HCT116 (cell line): ENCODE measurements around the gene THRAP3. TPM values are rescaled to one million over a fixed set of nuclear protein-coding genes. Genes with fewer than 3 reads are reported as not detected.

Source experiments
- ATAC-seq: fragments of 200-7000 bp; cut with Tn5 transposase; 2 replicates; pipeline ENCODE4 v1.9.1; 2020; ENCODE audit warnings: mild to moderate bottlenecking, moderate library complexity
- BruUV-seq: library from RNA; stranded (reverse); fragments of 400-500 nt; replicated peaks from 2 replicates; lab custom pipeline; 2021; lab: Mats Ljungman, UMichigan
- CTCF ChIA-PET: fragments of 300-600 bp; sonication (Branson Sonifier 250); formaldehyde crosslinking; loops from one replicate; lab custom pipeline; 2021; ENCODE audit warnings: antibody characterized with exemption; lab: Charles Lee
- POLR2A ChIA-PET: fragments of 300-600, 350-600 bp; sonication (Branson Sonifier 250); formaldehyde crosslinking; loops from one replicate; lab custom pipeline; 2021; ENCODE audit warnings: antibody characterized with exemption; lab: Charles Lee
- RAD21 ChIA-PET, 2 experiments: fragments of 300-600 bp; sonication (Branson Sonifier 250); formaldehyde crosslinking; loops; one replicate each; lab custom pipeline; 2023; ENCODE audit warnings: low total read pairs in 2 of 2; ENCODE audit not compliant: uncharacterized antibody in 2 of 2, unreplicated experiment in 2 of 2, low non-redundant PET in 1 of 2; lab: Charles Lee
- DNase-seq: peaks from one replicate; pipeline ENCODE4 v3.0.0-alpha.2; 2010; ENCODE audit warnings: low read depth, low spot score
- H2AFZ ChIP-seq: fragments of 200-600 bp; shearing (Covaris generic), sonication (generic); 2 replicates; pipeline ENCODE4 v1.6.1; 2017; ENCODE audit warnings: low read depth, mixed run types, mixed read lengths, antibody characterized with exemption, low read length; ENCODE audit not compliant: poor library complexity, severe bottlenecking
- H3K27ac ChIP-seq: 2 replicates; pipeline ENCODE4 v1.5.1; 2012; ENCODE audit warnings: low read depth, low read length
- H3K27me3 ChIP-seq: fragments of 200-600 bp; sonication (generic); 2 replicates; pipeline ENCODE4 v1.6.1; 2016; ENCODE audit warnings: mixed run types, low read length, mixed read lengths; ENCODE audit not compliant: insufficient read depth
- H3K36me3 ChIP-seq, 2 experiments: fragments of 200-500 bp in 1 of 2; fragments of 200-600 bp in 1 of 2; sonication (Bioruptor generic) in 1 of 2; sonication (generic) in 1 of 2; 2 replicates each; pipeline versions ENCODE4 v1.5.1 to v1.6.1; 2014 to 2016; ENCODE audit warnings: low read length in 2 of 2, inconsistent platforms in 1 of 2, mixed read lengths in 1 of 2, mixed run types in 1 of 2; ENCODE audit not compliant: insufficient read depth in 2 of 2, control insufficient read depth in 1 of 2
- H3K4me1 ChIP-seq, 2 experiments: fragments of 200-600 bp in 1 of 2; sonication (generic) in 1 of 2; 2 replicates each; pipeline versions ENCODE4 v1.5.1 to v1.6.1; 2012 to 2017; ENCODE audit warnings: low read length in 2 of 2, inconsistent platforms in 1 of 2, mild to moderate bottlenecking in 1 of 2, mixed read lengths in 1 of 2, mixed run types in 1 of 2, moderate library complexity in 1 of 2; ENCODE audit not compliant: insufficient read depth in 2 of 2, control insufficient read depth in 1 of 2
- H3K4me2 ChIP-seq: fragments of 200-600 bp; sonication (generic); 2 replicates; pipeline ENCODE4 v1.6.1; 2017; ENCODE audit warnings: mixed run types, low read length, mixed read lengths
- H3K4me3 ChIP-seq, 2 experiments: fragments of 200-600 bp in 1 of 2; sonication (generic) in 1 of 2; replicated peaks in 1 of 2; 2 replicates each; pipeline ENCODE4 v1.5.1; 2011 to 2016; ENCODE audit warnings: low read length in 2 of 2, control low read depth in 1 of 2, low read depth in 1 of 2, mild to moderate bottlenecking in 1 of 2, mixed read lengths in 1 of 2, mixed run types in 1 of 2
- H3K79me2 ChIP-seq: fragments of 200-600 bp; sonication (generic); 2 replicates; pipeline ENCODE4 v1.6.1; 2017; ENCODE audit warnings: mild to moderate bottlenecking, mixed run types, low read length, moderate library complexity, mixed read lengths; ENCODE audit not compliant: insufficient read depth
- H3K9ac ChIP-seq: fragments of 200-600 bp; sonication (generic); 2 replicates; pipeline ENCODE4 v1.6.1; 2016; ENCODE audit warnings: low read length, mixed read lengths
- H3K9me2 ChIP-seq: fragments of 200-600 bp; sonication (generic), shearing (Covaris generic); 2 replicates; pipeline ENCODE4 v1.6.1; 2017; ENCODE audit warnings: mixed run types, mild to moderate bottlenecking, moderate library complexity; ENCODE audit not compliant: insufficient read depth
- H3K9me3 ChIP-seq, 2 experiments: fragments of 200-500 bp in 1 of 2; fragments of 200-600 bp in 1 of 2; sonication (Bioruptor generic) in 1 of 2; sonication (generic) in 1 of 2; 2 replicates each; pipeline ENCODE4 v1.6.1; 2014 to 2017; ENCODE audit warnings: low read length in 2 of 2, mixed read lengths in 2 of 2, inconsistent platforms in 1 of 2, low read depth in 1 of 2, mild to moderate bottlenecking in 1 of 2, mixed run types in 1 of 2, moderate library complexity in 1 of 2; ENCODE audit not compliant: control insufficient read depth in 1 of 2, insufficient read depth in 1 of 2
- H4K20me1 ChIP-seq: fragments of 200-600 bp; sonication (generic), shearing (Covaris generic); 2 replicates; pipeline ENCODE4 v1.6.1; 2017; ENCODE audit warnings: mixed run types, mild to moderate bottlenecking, moderate library complexity; ENCODE audit not compliant: insufficient read depth
- ATF3 ChIP-seq: IDR thresholded peaks from 2 replicates; pipeline ENCODE4 v1.6.1; 2012
- CEBPB ChIP-seq: IDR thresholded peaks from 2 replicates; pipeline ENCODE4 v1.6.1; 2012; ENCODE audit warnings: low read depth
- CTCF ChIP-seq, 3 experiments: fragments of 200-600 bp in 1 of 3; sonication (generic) in 1 of 3; IDR thresholded peaks in 2 of 3; conservative IDR thresholded peaks in 1 of 3; 2 replicates each; pipeline ENCODE4 v1.5.1; 2012 to 2017; ENCODE audit warnings: low read depth in 2 of 3, low read length in 2 of 3, antibody characterized with exemption in 1 of 3, borderline replicate concordance in 1 of 3, control low read depth in 1 of 3, mild to moderate bottlenecking in 1 of 3, mixed read lengths in 1 of 3, mixed run types in 1 of 3, moderate library complexity in 1 of 3; ENCODE audit not compliant: insufficient read depth in 1 of 3
- ELF1 ChIP-seq: IDR thresholded peaks from 2 replicates; pipeline ENCODE4 v1.6.1; 2012; ENCODE audit warnings: low read depth, borderline replicate concordance
- EZH2 ChIP-seq: fragments of 200-600 bp; sonication (generic); IDR thresholded peaks from 2 replicates; pipeline ENCODE4 v1.6.1; 2017; ENCODE audit warnings: antibody characterized with exemption, mixed run types
- EZH2phosphoT487 ChIP-seq: fragments of 200-600 bp; IDR thresholded peaks from 2 replicates; pipeline ENCODE4 v1.6.1; 2018; ENCODE audit warnings: antibody characterized with exemption, borderline replicate concordance
- JUND ChIP-seq: IDR thresholded peaks from 2 replicates; pipeline ENCODE4 v1.6.1; 2012
- MAX ChIP-seq: IDR thresholded peaks from 2 replicates; pipeline ENCODE4 v1.6.1; 2012
- POLR2AphosphoS5 ChIP-seq: IDR thresholded peaks from 2 replicates; pipeline ENCODE4 v1.6.1; 2011; ENCODE audit warnings: mild to moderate bottlenecking, low read depth, low read length, moderate library complexity
- RAD21 ChIP-seq: IDR thresholded peaks from 2 replicates; pipeline ENCODE4 v1.6.1; 2012; ENCODE audit warnings: low read depth, mild to moderate bottlenecking
- REST ChIP-seq: IDR thresholded peaks from 2 replicates; pipeline ENCODE4 v1.6.1; 2012; ENCODE audit warnings: low read depth
- SIN3A ChIP-seq: IDR thresholded peaks from 2 replicates; pipeline ENCODE4 v1.6.1; 2012; ENCODE audit warnings: low read depth
- SP1 ChIP-seq: IDR thresholded peaks from 2 replicates; pipeline ENCODE4 v1.6.1; 2012; ENCODE audit warnings: low read depth
- TCF7L2 ChIP-seq: IDR thresholded peaks from 2 replicates; pipeline ENCODE4 v1.7.0; 2011; ENCODE audit warnings: borderline replicate concordance, inconsistent platforms; ENCODE audit not compliant: insufficient read depth, insufficient read length; ENCODE audit errors: extremely low read depth
- ZFX ChIP-seq: fragments of 450-650 bp; IDR thresholded peaks from 2 replicates; pipeline ENCODE4 v1.6.1; 2017
- ZNF274 ChIP-seq: fragments of 200-500 bp; sonication (Bioruptor generic); IDR thresholded peaks from 2 replicates; pipeline ENCODE4 v1.6.1; 2014; ENCODE audit warnings: mild to moderate bottlenecking, low read depth, low read length, inconsistent platforms
- intact Hi-C: fragments of 100-400 bp; cut with micrococcal nuclease; formaldehyde crosslinking; loops from 2 replicates; pipeline ENCODE4 v1.10.0; 2022
- total RNA-seq: library from RNA; stranded (reverse); gene quantifications from one replicate; pipeline ENCODE4 v1.2.1, GENCODE V29; 2021; ENCODE audit not compliant: unreplicated experiment

THRAP3 gene
- total RNA-seq, 1 experiment from 2014 or later = 144 TPM

GRCh38 chr1:36179220-36179600 is 45.0 kb upstream of the THRAP3 start:
- Histone ChIP-seq H3K27me3 (no peaks in the 10 kb centered on the region), H3K4me1 (peaks cover 0 to 9% of the 10 kb centered on the region in 2 experiments; a peak in 2 of 4 replicates), H3K9me2 (no peaks in the 10 kb centered on the region), H2AFZ (no peak overlapping the region), H3K9me3 (no peaks in the 10 kb centered on the region), H3K9ac (no peak overlapping the region), H3K4me3 (no peak overlapping the region), H4K20me1 (no peaks in the 10 kb centered on the region), H3K36me3 (peaks cover 26 to 42% of the 10 kb centered on the region in 2 experiments; a peak in 3 of 4 replicates), H3K79me2 (no peaks in the 10 kb centered on the region), H3K4me2 (no peak overlapping the region), H3K27ac (no peak overlapping the region)
- RAD21 ChIA-PET = no interaction called here
- CTCF ChIA-PET = no interaction called here
- intact Hi-C loops = no loop called here
- ATAC-seq (no peak), DNase-seq (no peak)
- TF ChIP-seq POLR2AphosphoS5 = no peak
- TF ChIP-seq EZH2 = no peak
- no peak for TF ChIP-seq ATF3
- no peak for TF ChIP-seq ELF1
- TF ChIP-seq SP1 = no peak
- no peak for TF ChIP-seq EZH2phosphoT487
- no peak for TF ChIP-seq RAD21
- TF ChIP-seq SIN3A = no peak
- no peak for TF ChIP-seq CTCF (IDR thresholded peaks at IDR 0.05 in 2 of 3, conservative IDR thresholded peaks at IDR 0.05 in 1 of 3; ENCODE audit: borderline replicate concordance in 1 of 3, insufficient read depth in 1 of 3, low read depth in 2 of 3, low read length in 2 of 3)
- no peak for TF ChIP-seq CEBPB
- no peak for TF ChIP-seq ZNF274
- TF ChIP-seq MAX = no peak
- no peak for TF ChIP-seq REST
- no peak for TF ChIP-seq TCF7L2
- TF ChIP-seq ZFX = no peak
- no peak for TF ChIP-seq JUND
- no TSS peak for BruUV-seq
- POLR2A ChIA-PET = no interaction called here
